SK-N-SH treated with all-trans-retinoic acid at 6 μM for 48 hours (cell line): ENCODE data around the gene F13B.

Experiments used
- ATAC-seq: fragments of 200-7000 bp; cut with Tn5 transposase; 3 replicates; pipeline ENCODE4 v1.9.1; 2020; ENCODE audit warnings: mild to moderate bottlenecking, moderate library complexity
- ARNTL ChIP-seq: fragments of 450-650 bp; formaldehyde crosslinking; IDR thresholded peaks from 2 replicates; pipeline ENCODE4 v1.5.0; 2020; ENCODE audit warnings: low read depth, mild to moderate bottlenecking, moderate library complexity, borderline replicate concordance
- BACH2 ChIP-seq: fragments of 250-450 bp; sonication (Bioruptor Pico); IDR thresholded peaks from 2 replicates; pipeline ENCODE4 v1.9.0; 2021; ENCODE audit warnings: mild to moderate bottlenecking, borderline replicate concordance
- CSDC2 ChIP-seq: fragments of 250-450 bp; sonication (Bioruptor Pico); IDR thresholded peaks from 2 replicates; pipeline ENCODE4 v1.5.0; 2020; ENCODE audit warnings: mild to moderate bottlenecking, moderate library complexity
- ESRRG ChIP-seq: fragments of 250-450 bp; sonication (Bioruptor Pico); IDR thresholded peaks from 2 replicates; pipeline ENCODE4 v1.6.1; 2021; ENCODE audit warnings: mild to moderate bottlenecking
- ISL1 ChIP-seq: fragments of 250-450 bp; sonication (Bioruptor Pico); IDR thresholded peaks from 2 replicates; pipeline ENCODE4 v2.1.2; 2022; ENCODE audit warnings: mild to moderate bottlenecking, moderate library complexity
- PPARA ChIP-seq: fragments of 250-450 bp; sonication (Bioruptor Pico); IDR thresholded peaks from 2 replicates; pipeline ENCODE4 v1.5.0; 2020; ENCODE audit warnings: mild to moderate bottlenecking, borderline replicate concordance
- RARB ChIP-seq: fragments of 250-450 bp; sonication (Bioruptor Pico); IDR thresholded peaks from 2 replicates; pipeline ENCODE4 v1.8.0; 2021; ENCODE audit warnings: mild to moderate bottlenecking, moderate library complexity
- SNAI2 ChIP-seq: fragments of 250-450 bp; sonication (Bioruptor Pico); IDR thresholded peaks from 2 replicates; pipeline ENCODE4 v1.5.0; 2020; ENCODE audit warnings: mild to moderate bottlenecking, moderate library complexity
- TCF4 ChIP-seq: fragments of 250-450 bp; sonication (Bioruptor Pico); IDR thresholded peaks from 2 replicates; pipeline ENCODE4 v1.8.0; 2021; ENCODE audit warnings: mild to moderate bottlenecking, moderate library complexity, borderline replicate concordance
- TOX ChIP-seq: fragments of 250-450 bp; sonication (Bioruptor Pico); IDR thresholded peaks from 2 replicates; pipeline ENCODE4 v1.8.0; 2021; ENCODE audit warnings: mild to moderate bottlenecking, moderate library complexity, borderline replicate concordance
- ZC3H10 ChIP-seq: fragments of 250-450 bp; sonication (Bioruptor Pico); IDR thresholded peaks from 2 replicates; pipeline ENCODE4 v1.5.1; 2021; ENCODE audit warnings: mild to moderate bottlenecking, moderate library complexity
- ZFP3 ChIP-seq: fragments of 250-450 bp; sonication (Bioruptor Pico); IDR thresholded peaks from 2 replicates; pipeline ENCODE4 v1.5.0; 2020; ENCODE audit warnings: mild to moderate bottlenecking, moderate library complexity
- ZFP30 ChIP-seq: fragments of 450-650 bp; formaldehyde crosslinking; IDR thresholded peaks from 2 replicates; pipeline ENCODE4 v1.5.0; 2022; ENCODE audit warnings: mild to moderate bottlenecking, moderate library complexity
- ZNF565 ChIP-seq: fragments of 450-650 bp; formaldehyde crosslinking; conservative IDR thresholded peaks from 2 replicates; pipeline ENCODE4 v1.5.0; 2020; ENCODE audit warnings: low read depth, mild to moderate bottlenecking, moderate library complexity
- ZNF70 ChIP-seq: fragments of 450-650 bp; formaldehyde crosslinking; IDR thresholded peaks from 2 replicates; pipeline ENCODE4 v1.5.0; 2020; ENCODE audit warnings: mild to moderate bottlenecking, moderate library complexity
- ZNF8 ChIP-seq: fragments of 450-650 bp; formaldehyde crosslinking; IDR thresholded peaks from 2 replicates; pipeline ENCODE4 v1.5.0; 2020; ENCODE audit warnings: mild to moderate bottlenecking, moderate library complexity
- TF ChIP-seq, protein P1 (sequence below): fragments of 250-450 bp; sonication (Bioruptor Pico); IDR thresholded peaks from 2 replicates; pipeline ENCODE4 v1.8.0; 2021; ENCODE audit warnings: low read depth, mild to moderate bottlenecking, moderate library complexity, borderline replicate concordance
- TF ChIP-seq, protein P2 (sequence below): fragments of 250-450 bp; sonication (Bioruptor Pico); IDR thresholded peaks from 2 replicates; pipeline ENCODE4 v1.5.1; 2021; ENCODE audit warnings: mild to moderate bottlenecking, moderate library complexity
- TF ChIP-seq, protein P3 (sequence below): fragments of 250-450 bp; sonication (Bioruptor Pico); IDR thresholded peaks from 2 replicates; pipeline ENCODE4 v1.5.0; 2020; ENCODE audit warnings: mild to moderate bottlenecking, moderate library complexity
- TF ChIP-seq, protein P4 (sequence below): fragments of 250-450 bp; sonication (Bioruptor Pico); IDR thresholded peaks from 2 replicates; pipeline ENCODE4 v1.8.0; 2020; ENCODE audit warnings: mild to moderate bottlenecking, moderate library complexity, borderline replicate concordance
- TF ChIP-seq, protein P5 (sequence below): fragments of 250-450 bp; sonication (Bioruptor Pico); IDR thresholded peaks from 2 replicates; pipeline ENCODE4 v1.5.1; 2020; ENCODE audit warnings: low read depth, mild to moderate bottlenecking, moderate library complexity

The F13B gene

DNA sequence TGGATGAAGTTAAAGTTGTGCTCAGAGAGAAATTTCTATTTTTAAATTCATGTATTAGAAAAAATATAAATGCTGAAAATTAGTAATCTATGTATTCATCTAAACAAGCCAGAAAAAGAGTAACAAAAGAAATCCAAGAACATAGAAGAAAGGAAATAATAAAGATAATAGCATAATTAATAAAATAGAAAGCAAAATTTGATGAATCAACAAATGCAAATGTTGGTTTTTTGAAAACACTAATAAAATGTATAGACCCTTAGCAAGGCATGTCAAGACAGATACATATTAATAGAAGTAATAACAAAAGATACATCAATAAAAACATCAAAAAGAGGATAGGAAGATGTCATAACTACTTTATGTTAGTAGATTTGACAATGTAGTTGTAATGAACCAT, 18.0 kb downstream of the F13B start:
- TF ChIP-seq BACH2 (CRISPR knock-in tag) (no peak), TOX (CRISPR knock-in tag) (no peak), RARB (no peak), ZNF565 (CRISPR knock-in tag) (no peak), SNAI2 (CRISPR knock-in tag) (no peak), PPARA (CRISPR knock-in tag) (no peak), ESRRG (no peak), ISL1 (CRISPR knock-in tag) (no peak), CSDC2 (no peak), ZFP30 (CRISPR knock-in tag) (no peak), ARNTL (CRISPR knock-in tag) (no peak), ZNF8 (CRISPR knock-in tag) (no peak), ZFP3 (CRISPR knock-in tag) (no peak)
- TF ChIP-seq, protein P1, sequence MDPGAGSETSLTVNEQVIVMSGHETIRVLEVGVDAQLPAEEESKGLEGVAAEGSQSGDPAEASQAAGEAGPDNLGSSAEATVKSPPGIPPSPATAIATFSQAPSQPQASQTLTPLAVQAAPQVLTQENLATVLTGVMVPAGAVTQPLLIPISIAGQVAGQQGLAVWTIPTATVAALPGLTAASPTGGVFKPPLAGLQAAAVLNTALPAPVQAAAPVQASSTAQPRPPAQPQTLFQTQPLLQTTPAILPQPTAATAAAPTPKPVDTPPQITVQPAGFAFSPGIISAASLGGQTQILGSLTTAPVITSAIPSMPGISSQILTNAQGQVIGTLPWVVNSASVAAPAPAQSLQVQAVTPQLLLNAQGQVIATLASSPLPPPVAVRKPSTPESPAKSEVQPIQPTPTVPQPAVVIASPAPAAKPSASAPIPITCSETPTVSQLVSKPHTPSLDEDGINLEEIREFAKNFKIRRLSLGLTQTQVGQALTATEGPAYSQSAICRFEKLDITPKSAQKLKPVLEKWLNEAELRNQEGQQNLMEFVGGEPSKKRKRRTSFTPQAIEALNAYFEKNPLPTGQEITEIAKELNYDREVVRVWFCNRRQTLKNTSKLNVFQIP, result no peak
- TF ChIP-seq, protein P2, sequence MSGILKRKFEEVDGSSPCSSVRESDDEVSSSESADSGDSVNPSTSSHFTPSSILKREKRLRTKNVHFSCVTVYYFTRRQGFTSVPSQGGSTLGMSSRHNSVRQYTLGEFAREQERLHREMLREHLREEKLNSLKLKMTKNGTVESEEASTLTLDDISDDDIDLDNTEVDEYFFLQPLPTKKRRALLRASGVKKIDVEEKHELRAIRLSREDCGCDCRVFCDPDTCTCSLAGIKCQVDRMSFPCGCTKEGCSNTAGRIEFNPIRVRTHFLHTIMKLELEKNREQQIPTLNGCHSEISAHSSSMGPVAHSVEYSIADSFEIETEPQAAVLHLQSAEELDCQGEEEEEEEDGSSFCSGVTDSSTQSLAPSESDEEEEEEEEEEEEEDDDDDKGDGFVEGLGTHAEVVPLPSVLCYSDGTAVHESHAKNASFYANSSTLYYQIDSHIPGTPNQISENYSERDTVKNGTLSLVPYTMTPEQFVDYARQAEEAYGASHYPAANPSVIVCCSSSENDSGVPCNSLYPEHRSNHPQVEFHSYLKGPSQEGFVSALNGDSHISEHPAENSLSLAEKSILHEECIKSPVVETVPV (CRISPR knock-in tag), result no peak
- TF ChIP-seq, protein P3, sequence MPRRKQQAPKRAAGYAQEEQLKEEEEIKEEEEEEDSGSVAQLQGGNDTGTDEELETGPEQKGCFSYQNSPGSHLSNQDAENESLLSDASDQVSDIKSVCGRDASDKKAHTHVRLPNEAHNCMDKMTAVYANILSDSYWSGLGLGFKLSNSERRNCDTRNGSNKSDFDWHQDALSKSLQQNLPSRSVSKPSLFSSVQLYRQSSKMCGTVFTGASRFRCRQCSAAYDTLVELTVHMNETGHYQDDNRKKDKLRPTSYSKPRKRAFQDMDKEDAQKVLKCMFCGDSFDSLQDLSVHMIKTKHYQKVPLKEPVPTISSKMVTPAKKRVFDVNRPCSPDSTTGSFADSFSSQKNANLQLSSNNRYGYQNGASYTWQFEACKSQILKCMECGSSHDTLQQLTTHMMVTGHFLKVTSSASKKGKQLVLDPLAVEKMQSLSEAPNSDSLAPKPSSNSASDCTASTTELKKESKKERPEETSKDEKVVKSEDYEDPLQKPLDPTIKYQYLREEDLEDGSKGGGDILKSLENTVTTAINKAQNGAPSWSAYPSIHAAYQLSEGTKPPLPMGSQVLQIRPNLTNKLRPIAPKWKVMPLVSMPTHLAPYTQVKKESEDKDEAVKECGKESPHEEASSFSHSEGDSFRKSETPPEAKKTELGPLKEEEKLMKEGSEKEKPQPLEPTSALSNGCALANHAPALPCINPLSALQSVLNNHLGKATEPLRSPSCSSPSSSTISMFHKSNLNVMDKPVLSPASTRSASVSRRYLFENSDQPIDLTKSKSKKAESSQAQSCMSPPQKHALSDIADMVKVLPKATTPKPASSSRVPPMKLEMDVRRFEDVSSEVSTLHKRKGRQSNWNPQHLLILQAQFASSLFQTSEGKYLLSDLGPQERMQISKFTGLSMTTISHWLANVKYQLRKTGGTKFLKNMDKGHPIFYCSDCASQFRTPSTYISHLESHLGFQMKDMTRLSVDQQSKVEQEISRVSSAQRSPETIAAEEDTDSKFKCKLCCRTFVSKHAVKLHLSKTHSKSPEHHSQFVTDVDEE (CRISPR knock-in tag), result no peak
- TF ChIP-seq, all 23 proteins: peak for 0
- ATAC-seq, result no peak

DNA sequence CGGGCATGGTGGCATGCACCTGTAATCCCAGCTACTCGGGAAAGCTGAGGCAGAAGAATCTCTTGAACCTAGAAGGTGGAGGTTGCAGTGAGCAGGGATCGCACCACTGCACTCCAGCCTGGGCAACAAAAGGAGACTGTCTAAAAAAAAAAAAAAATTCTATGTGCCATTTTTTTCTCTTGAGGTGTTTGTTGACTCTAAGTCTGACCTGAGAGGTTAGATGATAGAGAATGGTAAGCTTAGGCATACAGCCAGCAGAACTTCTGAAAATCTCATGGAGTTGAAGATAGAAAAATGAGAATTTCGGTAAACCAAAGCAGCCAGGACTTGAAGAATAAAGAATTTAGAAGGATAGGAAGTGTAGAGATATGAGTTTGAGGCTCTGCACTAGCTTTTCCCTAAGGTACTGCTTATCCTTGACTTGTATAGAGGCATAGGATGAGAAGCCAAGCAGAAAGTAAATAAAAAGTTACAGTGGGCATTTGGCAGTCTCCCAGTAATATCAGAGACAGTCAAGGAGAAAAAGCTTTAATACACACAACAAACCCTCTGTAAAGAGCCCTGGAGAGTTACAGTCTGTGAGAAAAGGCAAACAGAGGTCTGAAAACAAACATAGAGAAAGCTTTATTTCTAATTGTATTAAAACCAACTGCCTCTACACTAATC, 24.3 kb downstream of the F13B start:
- TF ChIP-seq ZNF70, result no peak
- no peak for TF ChIP-seq ISL1 (CRISPR knock-in tag)
- TF ChIP-seq, protein P2 (CRISPR knock-in tag), result no peak
- no peak for TF ChIP-seq TCF4
- TF ChIP-seq, protein P4, sequence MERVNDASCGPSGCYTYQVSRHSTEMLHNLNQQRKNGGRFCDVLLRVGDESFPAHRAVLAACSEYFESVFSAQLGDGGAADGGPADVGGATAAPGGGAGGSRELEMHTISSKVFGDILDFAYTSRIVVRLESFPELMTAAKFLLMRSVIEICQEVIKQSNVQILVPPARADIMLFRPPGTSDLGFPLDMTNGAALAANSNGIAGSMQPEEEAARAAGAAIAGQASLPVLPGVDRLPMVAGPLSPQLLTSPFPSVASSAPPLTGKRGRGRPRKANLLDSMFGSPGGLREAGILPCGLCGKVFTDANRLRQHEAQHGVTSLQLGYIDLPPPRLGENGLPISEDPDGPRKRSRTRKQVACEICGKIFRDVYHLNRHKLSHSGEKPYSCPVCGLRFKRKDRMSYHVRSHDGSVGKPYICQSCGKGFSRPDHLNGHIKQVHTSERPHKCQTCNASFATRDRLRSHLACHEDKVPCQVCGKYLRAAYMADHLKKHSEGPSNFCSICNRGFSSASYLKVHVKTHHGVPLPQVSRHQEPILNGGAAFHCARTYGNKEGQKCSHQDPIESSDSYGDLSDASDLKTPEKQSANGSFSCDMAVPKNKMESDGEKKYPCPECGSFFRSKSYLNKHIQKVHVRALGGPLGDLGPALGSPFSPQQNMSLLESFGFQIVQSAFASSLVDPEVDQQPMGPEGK, result no peak
- no peak for TF ChIP-seq BACH2 (CRISPR knock-in tag)
- TF ChIP-seq RARB, result no peak
- TF ChIP-seq ZNF565 (CRISPR knock-in tag), result no peak
- TF ChIP-seq, protein P3 (CRISPR knock-in tag), result no peak
- no peak for TF ChIP-seq ZFP30 (CRISPR knock-in tag)
- no peak for TF ChIP-seq ESRRG
- TF ChIP-seq, protein P5, sequence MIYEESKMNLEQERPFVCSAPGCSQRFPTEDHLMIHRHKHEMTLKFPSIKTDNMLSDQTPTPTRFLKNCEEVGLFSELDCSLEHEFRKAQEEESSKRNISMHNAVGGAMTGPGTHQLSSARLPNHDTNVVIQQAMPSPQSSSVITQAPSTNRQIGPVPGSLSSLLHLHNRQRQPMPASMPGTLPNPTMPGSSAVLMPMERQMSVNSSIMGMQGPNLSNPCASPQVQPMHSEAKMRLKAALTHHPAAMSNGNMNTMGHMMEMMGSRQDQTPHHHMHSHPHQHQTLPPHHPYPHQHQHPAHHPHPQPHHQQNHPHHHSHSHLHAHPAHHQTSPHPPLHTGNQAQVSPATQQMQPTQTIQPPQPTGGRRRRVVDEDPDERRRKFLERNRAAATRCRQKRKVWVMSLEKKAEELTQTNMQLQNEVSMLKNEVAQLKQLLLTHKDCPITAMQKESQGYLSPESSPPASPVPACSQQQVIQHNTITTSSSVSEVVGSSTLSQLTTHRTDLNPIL, result no peak
- TF ChIP-seq PPARA (CRISPR knock-in tag), result no peak
- TF ChIP-seq, protein P1, result no peak
- TF ChIP-seq SNAI2 (CRISPR knock-in tag), result no peak
- TF ChIP-seq CSDC2, result no peak
- TF ChIP-seq ZC3H10 (CRISPR knock-in tag), result no peak
- TF ChIP-seq ARNTL (CRISPR knock-in tag), result no peak
- no peak for TF ChIP-seq TOX (CRISPR knock-in tag)
- ATAC-seq, result peak; percentile 31; the same call in 2 of the 3 replicates
